DMS53 treated with DMSO at 0.1 percent for 48 hours (cell line): ENCODE results near the gene ZNF503.

Source experiments
- DNase-seq: peaks from one replicate; lab custom pipeline; 2025; ENCODE audit not compliant: unreplicated experiment; lab: John Stamatoyannopoulos, UW

The ZNF503 gene

DNA sequence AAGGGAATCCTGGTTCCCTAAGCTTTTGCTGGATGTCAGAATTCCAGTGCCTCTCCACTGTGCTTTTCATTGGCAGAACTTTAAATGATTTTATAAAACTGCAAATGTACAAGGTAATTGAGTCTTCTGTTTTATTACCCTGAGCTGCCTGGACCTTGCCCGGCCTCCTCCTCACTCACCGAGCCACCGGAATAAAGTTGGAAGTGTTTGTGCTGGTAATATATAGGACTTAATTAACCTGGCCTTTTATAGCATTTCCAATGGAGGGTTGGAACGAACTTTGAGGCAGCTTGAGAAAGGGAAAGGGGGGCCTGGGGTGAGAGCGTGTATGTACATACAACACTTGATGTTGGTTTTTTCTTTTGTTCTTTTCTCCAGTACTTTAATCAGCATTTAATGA lies 43.4 kb downstream of the ZNF503 start:
- no peak for DNase-seq

DNA sequence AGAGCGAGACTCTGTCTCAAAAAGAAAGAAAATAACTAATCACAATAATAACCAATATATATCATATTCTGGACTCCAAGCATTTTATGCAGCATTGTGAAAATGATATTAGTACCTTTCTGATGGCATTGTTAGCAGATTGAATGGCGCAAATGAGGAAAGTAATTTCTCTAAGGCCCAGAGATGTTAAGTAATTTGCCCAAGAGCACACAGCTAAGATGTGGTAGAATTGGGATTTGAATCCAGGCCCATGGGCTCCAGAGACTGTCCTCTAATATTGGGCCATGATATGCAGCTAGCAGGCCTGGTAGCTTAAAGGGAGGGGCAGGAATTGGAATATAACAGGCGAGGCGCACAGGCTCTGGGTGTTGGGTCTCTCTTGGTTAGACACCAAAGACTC lies 44.1 kb downstream of the ZNF503 start:
- DNase-seq = no peak

DNA sequence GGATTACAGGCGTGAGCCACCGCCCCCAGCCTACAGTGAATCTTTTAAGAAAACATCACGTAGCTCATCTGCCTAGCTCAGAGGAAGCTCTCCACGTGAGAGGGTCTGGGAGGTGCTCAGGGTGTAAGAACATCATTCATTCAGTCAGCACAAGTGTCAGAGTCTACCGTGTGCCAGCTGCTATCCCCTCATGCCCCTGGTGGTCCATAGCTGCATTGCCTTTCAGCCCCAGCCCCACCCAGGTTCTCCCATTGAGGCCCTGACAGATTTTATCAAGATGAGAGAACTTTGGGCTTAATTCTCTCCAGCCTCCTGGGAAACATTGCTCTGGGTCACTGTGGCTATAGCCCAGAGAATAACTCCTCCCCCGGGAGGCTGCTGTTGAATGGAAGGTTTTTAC lies 45.1 kb downstream of the ZNF503 start:
- no peak for DNase-seq

DNA sequence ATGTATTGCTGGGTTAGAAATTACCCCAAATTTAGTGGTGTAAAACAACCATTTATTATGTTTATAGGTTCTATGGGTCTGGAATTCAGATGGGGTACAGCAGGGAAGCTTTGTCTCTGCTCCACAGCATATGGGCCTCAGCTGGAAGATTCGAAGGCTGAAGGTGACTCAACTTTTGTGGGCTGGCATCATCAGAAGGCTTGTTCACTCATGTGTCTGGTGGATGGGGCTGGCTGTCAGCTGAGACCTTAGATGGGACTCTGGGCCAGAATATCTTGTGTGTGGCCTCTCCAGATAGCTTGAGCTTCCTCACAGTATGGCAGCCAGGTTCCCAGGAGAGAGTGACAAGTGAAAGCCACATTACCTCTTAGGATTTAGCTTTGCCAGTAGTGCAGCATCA lies 45.9 kb downstream of the ZNF503 start:
- DNase-seq = no peak

DNA sequence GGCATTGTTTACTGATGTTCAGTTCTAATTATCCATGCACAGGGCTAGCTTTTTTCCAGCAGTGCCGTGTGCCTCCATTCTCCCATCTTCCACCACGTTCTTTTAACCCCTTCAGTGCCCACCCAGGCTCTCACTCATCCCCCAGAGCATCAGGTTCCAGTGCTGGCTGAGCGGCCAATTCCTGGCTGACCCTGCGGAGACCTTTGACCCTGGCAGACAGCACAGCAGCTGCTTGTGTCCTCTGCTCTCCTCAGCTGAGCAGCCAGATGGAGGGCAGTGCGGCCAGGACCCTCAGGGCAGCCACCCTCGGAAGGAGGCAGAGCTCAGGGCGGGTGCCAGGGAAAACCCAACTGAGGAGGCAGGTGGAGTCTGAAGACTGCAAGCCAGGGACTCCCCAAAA lies 48.4 kb downstream of the ZNF503 start:
- DNase-seq = no peak

DNA sequence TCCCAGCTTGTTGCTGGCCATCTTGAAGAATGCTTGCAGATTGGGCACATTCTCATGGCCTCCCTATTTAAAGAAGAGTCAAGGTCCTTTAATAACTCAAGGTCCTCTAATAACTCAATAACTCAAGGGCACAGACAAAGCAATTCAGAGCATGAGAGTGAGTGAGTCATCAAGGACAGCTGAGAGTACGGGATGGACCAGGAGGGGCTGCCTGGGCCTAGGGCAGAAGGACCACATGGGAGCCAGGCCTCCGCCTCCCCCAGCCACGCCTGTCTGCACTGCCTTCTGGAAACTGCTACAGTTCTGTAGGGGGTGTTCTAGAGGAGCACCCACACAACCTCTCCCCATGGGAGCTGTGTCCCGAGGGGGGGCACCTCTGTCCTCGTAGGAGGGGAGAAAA lies 48.9 kb downstream of the ZNF503 start:
- DNase-seq = peak; percentile 4

DNA sequence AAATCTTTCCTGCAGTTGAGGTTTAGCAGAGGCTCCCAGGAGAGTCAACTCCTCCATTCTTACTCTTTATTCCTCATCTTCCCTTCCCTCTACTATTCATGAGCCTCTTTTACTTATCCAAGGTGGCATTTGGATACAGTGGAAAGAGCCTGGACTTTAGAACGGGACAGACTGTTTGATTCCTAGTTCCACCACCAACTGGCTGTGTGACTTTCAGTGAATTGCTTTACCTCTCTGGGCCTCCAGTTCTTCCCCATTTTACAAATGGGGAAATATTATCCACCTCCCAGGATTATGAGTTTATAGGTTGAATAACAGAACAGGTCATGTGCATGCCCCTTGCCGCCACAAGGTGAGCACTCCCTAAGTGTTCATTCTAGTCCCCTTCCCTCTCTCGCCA lies 49.9 kb downstream of the ZNF503 start:
- DNase-seq = no peak

DNA sequence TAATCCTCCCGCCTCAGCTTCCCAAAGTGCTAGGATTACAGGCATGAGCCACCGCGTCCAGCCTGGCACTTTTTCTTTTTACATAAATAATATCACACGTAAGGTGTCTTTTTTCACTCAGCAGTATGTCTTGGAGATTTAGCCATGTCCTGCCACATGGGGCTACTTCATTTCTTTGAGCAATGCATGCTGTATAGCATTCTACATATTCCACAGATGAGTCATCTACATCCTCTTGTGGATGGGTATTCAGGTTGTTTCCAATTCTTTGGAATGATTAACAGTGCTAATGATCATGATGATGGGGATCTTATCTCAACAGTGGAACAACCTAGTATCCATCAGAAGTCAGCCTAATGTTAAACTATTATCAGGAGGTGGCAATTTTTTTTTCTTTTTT lies 50.8 kb downstream of the ZNF503 start:
- no peak for DNase-seq
